ENCODE measurements around the gene HAUS3.

- TF ChIP-seq CTCF (conservative IDR thresholded peaks at IDR 0.05; ENCODE audit: low read length), result no peak
- no peak for TF ChIP-seq EZH2phosphoT487 (IDR thresholded peaks at IDR 0.05; ENCODE audit: borderline replicate concordance, low read depth, low read length)
These were observed 55.1 kb downstream of the HAUS3 start for GRCh38 chr4:2186865-2187172.

All from OCI-LY7 (cell line).